ENCODE data around the gene UBA5.

The UBA5 gene

DNA sequence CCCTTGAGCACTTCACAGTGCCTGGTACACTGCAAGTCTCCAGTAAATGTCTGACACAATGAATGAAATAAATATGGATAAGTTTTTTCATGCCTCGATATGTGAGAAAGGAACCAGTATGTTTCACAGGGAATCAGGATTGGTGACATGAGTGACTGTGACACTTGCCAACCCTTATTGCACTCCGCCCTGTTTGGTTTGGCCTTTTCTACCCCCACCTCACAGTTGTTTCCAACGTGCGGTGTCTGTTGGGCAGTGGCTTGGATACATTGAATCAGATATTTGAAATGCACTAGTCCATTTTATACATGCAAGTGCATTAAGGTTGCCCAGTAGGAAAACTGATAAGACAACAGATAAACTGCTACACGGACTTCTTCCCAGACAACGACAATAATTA is 60.1 kb downstream of the UBA5 start:
- DNase-seq (ENCODE audit: low spot score): no peak

DNA sequence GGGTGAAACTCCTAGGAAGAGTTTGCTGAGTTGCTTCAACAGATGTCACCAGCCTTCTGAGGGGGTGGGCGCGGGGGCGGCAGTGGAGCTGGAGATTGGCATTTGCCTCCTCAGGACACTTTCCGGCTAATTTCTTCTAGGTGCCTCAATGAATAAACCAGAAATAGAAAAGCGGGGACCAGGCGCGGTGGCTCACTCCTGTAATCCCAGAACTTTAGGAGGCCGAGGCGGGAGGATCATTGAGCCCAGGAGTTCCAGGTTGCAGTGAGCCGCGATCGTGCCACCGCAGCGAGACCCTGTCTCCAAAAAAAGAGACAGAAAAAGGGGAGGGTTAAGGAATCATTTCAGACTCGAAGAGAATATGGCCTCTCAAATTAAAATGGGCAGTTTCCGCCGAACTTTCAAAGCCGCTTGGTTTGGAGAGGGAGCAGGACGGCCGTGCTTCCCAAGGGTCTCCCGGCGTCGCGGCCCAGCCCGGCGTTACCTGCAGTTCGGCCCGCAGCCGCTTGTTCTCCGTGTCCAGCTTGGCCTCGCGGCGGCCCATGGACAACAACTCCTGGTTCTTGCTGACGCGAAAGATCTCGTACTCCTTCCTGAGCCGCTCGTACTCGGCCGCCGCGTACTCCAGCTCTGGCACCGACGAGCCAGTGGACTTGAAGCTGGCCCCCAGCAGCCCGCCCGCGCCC is 61.5 kb downstream of the UBA5 start:
- peak; percentile 67 for DNase-seq (ENCODE audit: low spot score)

DNA sequence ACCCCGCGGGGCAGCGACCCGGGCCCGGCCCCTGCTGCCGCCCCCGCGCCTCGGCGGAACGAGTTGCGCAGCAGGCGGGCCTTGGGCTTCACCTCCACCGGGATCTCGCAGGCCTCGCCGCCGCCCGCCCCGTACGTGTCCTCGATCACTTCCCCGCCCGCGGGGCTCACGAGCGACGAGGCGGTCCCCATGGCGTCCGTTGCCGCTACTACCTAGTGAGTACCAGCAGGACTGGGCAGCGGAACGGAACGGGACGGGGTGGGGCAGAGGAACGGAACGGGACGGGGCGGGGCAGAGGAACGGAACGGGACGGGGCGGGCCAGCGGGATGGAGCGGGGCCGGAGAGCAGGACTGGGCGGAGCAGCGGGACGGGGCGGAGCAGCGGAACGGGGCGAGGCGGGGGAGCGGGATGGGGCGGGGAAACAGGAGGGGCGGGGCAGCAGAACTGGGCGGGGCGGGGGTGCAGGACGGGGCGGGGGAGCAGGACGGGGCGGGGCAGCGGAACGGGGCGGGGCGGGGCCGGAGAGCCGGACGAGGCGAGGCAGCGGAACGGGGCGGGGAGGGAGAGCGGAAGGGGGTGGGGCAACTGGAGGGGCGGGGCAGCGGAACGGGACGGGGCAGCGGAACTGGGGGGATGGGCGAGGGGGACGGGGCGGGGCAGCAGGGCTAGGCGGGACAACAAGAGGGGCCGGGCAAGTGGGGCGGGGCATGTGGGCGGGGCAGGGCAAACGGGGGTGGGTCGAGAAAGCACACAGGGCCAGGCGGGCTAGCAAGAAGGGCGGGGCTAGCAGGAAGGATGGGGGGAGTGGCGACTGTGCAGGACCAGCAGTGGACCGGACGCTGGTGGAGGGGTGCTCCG is 62.3 kb downstream of the UBA5 start, which contains the start of gene NPHP3:
Gene NPHP3, minus strand, starts transcription at position 245 of the 859 bp plus-strand sequence. Its CDS starts 54 bp downstream, at position 191.
- DNase-seq (ENCODE audit: low spot score): peak; percentile 94

DNA sequence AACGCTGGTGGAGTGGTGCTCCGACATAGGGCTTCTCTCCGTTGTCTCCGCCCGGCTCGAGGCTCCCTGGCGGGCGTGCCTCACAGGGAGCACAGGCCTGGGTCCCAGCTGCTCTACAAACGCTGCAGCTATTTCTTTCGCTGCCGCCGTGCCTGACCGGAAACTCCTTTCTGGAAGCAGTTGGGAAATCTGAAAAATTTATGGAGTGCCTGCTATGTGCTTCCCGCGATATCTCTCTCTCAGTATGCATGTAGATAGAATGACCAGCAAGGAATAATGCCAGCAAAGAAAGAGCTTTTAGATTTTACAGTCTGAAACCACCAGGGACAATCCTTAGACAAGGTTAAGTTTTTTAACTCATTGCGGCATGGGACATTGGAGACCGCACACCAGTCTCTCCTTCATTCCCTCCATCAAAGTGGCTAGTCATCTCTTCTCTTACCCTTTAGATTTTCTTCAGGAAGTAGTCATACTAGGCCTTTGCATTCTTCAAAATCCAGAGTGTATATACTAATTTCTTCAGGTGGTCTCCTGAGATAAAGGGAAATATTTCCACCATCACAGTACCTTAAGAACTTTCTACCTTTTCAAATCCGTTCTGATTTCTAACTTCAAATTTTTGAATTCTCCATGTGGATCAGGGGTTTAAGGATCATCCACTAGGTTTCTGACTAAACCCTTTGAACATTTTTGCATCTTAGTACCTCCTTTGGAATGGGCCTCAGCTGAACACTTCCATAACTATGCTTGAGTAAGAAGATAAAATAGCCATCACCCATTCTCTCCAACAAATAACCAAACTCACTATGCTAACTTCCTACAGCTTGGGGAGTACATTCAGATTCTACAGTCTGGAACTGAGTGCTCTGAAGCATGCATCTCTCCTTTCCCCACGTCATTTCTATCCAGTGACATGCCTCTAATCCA is 63.2 kb downstream of the UBA5 start:
- peak; percentile 67 for DNase-seq (ENCODE audit: low spot score)

DNA sequence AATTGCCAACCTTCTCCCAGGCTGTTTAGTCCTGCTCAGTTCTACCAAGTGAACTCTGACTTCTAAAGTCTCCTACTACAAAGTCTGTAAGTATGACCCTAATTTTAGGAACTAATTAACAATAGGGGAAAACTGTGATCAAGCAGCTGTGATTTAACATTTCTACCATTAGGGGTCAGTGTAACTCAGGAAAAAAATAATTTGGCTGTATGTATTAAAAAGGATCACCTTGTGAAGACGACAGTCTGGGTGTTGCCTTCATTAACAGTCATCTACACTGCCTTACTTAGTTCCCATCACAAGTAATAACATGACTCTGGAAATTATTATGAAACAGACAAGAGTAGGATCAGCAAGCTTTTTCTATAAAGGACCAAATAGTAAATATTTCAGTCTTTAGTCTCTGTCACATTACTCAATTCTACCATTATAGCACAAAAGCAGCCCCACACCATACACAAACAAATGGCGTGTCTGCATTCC is 66.3 kb downstream of the UBA5 start:
- DNase-seq (ENCODE audit: low spot score): no peak
